NCI-H2107 treated with DMSO at 0.1 percent for 48 hours (cell line): ENCODE results near the gene ENPP6.
"Not testable (repeated sequence)": the region's sequence is repeated elsewhere in the genome, so short reads cannot be mapped to it uniquely, and the experiment has no call there.

Experiments
- DNase-seq: peaks from one replicate; lab custom pipeline; 2025; ENCODE audit not compliant: unreplicated experiment; lab: John Stamatoyannopoulos, UW

ENPP6 gene

GRCh38 chr4:184150102-184150839, 67.4 kb downstream of the ENPP6 start:
- DNase-seq = no peak

GRCh38 chr4:184148738-184149637, 68.7 kb downstream of the ENPP6 start:
- no peak for DNase-seq

GRCh38 chr4:184147858-184148737, 69.6 kb downstream of the ENPP6 start:
- DNase-seq = no peak

DNA sequence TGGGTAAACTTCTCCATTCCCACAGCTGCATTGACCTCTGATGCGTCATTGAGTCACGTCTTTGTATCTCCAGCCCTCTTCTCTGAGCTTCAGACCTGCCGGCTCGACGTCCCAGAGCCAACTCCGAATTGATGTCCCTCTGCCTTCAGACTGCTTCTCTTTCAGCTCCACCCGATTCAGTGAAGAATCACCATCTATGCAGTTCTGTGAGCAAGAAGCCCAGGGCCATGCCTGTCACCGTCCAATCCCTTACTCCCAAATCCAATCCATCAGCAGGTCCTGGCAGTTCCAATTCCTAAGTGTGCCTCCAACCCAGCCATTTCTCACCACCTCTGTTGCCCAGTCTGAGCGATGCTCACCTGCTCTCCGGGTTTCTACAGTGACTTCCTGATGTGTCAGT, 70.7 kb downstream of the ENPP6 start:
- no peak for DNase-seq

- no peak for DNase-seq
Measured at GRCh38 chr4:184145596-184145995, 72.1 kb downstream of the ENPP6 start.

GRCh38 chr4:184143770-184144564, 73.7 kb downstream of the ENPP6 start:
- no peak for DNase-seq

- DNase-seq = peak; percentile 41
Measured at GRCh38 chr4:184142121-184143000, 75.3 kb downstream of the ENPP6 start.

DNA sequence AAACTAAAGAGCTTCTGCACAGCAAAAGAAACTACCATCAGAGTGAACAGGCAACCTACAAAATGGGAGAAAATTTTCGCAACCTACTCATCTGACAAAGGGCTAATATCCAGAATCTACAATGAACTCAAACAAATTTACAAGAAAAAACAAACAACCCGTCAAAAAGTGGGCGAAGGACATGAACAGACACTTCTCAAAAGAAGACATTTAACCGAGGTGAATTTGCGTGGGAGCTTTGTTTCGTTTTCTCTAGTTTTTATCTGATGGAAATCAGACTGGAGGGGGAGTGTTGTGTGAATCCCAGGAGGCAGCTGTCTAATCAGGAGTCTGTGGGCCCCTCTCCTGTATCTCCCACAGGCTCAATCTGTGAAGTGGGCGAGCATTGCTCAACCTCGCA, 76.8 kb downstream of the ENPP6 start:
- not testable (repeated sequence) for DNase-seq

- no peak for DNase-seq
Measured at GRCh38 chr4:184136525-184136924, 81.1 kb downstream of the ENPP6 start.

GRCh38 chr4:184126800-184127199, 90.9 kb downstream of the ENPP6 start:
- no peak for DNase-seq

- DNase-seq = no peak
Measured at GRCh38 chr4:184122631-184123408, 94.9 kb downstream of the ENPP6 start.

DNA sequence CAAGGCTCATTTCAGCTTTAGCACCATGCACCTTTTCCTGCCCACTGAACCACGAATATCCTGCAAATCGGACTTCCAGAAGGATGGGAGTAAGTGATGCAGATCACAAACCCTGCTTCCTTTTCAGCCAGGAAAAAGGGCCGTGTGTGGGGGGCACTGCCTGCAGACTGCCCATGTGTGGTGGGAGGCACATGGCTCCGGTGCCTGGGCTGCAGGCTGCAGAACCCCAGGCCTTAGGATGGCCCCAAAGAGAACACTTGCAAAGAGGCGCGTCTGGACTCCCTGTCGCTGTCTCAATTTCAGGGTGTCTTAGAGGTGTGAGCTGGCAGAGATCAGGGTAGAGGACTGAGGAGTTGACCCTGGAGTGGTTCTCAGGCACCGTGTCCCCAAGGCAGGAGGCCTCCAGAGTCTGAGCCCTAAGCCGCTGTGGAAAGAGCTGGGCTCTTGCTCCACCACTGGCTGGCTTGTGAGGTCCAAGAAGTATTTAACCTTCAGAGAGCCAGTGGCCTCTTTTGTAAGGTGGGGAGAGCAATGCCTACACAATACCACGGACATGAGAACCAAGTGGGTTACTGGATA, 97.0 kb downstream of the ENPP6 start:
- no peak for DNase-seq

GRCh38 chr4:184117662-184118199, 99.9 kb downstream of the ENPP6 start:
- DNase-seq = no peak

DNA sequence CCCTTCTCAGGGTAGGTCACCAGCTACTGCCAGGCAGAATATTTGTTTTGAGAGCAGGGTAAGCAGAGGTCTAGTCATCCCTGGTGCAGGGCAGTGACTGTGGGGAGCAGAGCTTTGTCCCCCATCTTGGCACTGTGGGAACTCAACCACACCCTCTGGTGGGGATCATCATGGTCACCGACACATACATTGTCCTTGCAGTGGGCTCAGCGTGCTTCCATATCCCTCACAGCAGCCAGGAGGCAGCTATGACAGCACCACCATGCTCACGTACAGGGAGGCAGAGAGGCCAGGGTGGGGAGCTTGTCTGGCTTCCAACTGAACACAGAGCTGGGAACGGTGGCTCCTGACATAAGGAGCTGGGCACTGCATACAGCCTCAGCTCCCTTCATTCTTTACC, 102.3 kb downstream of the ENPP6 start:
- DNase-seq = no peak

- DNase-seq = no peak
Measured at GRCh38 chr4:184114431-184114830, 103.2 kb downstream of the ENPP6 start.

DNA sequence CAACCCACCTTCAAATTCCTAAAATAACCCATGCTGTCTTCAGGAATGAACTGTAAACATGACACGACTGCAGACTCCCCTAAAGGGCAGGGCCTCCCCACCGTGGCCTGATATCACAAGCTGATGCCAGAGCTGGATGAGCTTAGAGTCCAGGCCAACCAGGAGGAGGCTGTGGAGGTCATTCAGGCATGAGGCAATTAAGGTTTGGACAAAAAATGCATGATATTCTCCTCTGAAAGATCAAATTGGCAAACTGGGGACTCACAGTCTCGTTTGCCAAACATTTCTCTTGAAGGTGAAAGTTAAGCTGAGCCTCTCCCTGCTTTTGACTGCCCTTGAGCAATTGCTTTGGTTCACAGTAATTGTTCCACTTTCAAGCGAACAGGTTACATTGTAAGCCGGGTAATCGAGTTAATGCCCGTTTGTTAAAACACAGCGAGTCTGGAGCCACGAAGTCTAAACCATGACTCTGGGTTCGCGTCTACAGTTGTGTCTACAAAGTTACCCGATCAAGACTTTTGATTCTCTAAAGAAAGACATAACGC, 105.6 kb downstream of the ENPP6 start:
- no peak for DNase-seq

GRCh38 chr4:184111233-184111832, 106.3 kb downstream of the ENPP6 start:
- no peak for DNase-seq
